A673 (cell line): Measurements from ENCODE around the gene MESP1. TPM values are rescaled to one million over a fixed set of nuclear protein-coding genes. Genes with fewer than 3 reads are reported as not detected.
"Not testable (repeated sequence)": the region's sequence is repeated elsewhere in the genome, so short reads cannot be mapped to it uniquely, and the experiment has no call there.

Source experiments
- BruUV-seq: library from RNA; stranded (reverse); fragments of 400-500 nt; replicated peaks from 2 replicates; lab custom pipeline; 2021; lab: Mats Ljungman, UMichigan
- CTCF ChIA-PET: fragments of 300-600 bp; sonication (Branson Sonifier 250); formaldehyde crosslinking; loops from one replicate; lab custom pipeline; 2022; ENCODE audit warnings: antibody characterized with exemption; lab: Charles Lee
- POLR2A ChIA-PET: fragments of 300-600 bp; sonication (Branson Sonifier 250); formaldehyde crosslinking; loops from one replicate; lab custom pipeline; 2022; ENCODE audit warnings: antibody characterized with exemption; ENCODE audit not compliant: low non-redundant PET; lab: Charles Lee
- DNase-seq: peaks from one replicate; pipeline ENCODE4 v3.0.0-alpha.2; 2015; ENCODE audit warnings: low spot score
- H3K27ac ChIP-seq: fragments of 200-600 bp; sonication (generic); 2 replicates; pipeline ENCODE4 v1.5.1; 2016; ENCODE audit warnings: mixed run types, low read depth, mild to moderate bottlenecking, mixed read lengths, antibody characterized with exemption, low read length; ENCODE audit not compliant: poor library complexity, severe bottlenecking
- H3K27me3 ChIP-seq: fragments of 200-600 bp; sonication (generic); replicated peaks from 2 replicates; pipeline ENCODE4 v1.6.1; 2017; ENCODE audit warnings: mixed run types, low read depth, mild to moderate bottlenecking, mixed read lengths, antibody characterized with exemption, low read length; ENCODE audit not compliant: insufficient read depth, poor library complexity
- H3K36me3 ChIP-seq: fragments of 200-600 bp; sonication (generic); 2 replicates; pipeline ENCODE4 v1.6.1; 2016; ENCODE audit warnings: mixed run types, mild to moderate bottlenecking, mixed read lengths, antibody characterized with exemption, low read length; ENCODE audit not compliant: insufficient read depth, poor library complexity, severe bottlenecking
- H3K4me1 ChIP-seq: fragments of 200-600 bp; sonication (generic); 2 replicates; pipeline ENCODE4 v1.6.1; 2017; ENCODE audit warnings: mixed run types, mild to moderate bottlenecking, mixed read lengths, antibody characterized with exemption, low read length; ENCODE audit not compliant: insufficient read depth, poor library complexity, severe bottlenecking
- H3K4me3 ChIP-seq: fragments of 200-600 bp; sonication (generic); 2 replicates; pipeline ENCODE4 v1.5.1; 2016; ENCODE audit warnings: low read depth, mixed run types, mild to moderate bottlenecking, mixed read lengths, low read length; ENCODE audit not compliant: poor library complexity, severe bottlenecking
- H3K9me3 ChIP-seq: fragments of 200-600 bp; sonication (generic); 2 replicates; pipeline ENCODE4 v1.6.1; 2016; ENCODE audit warnings: mixed run types, low read depth, mild to moderate bottlenecking, mixed read lengths, antibody characterized with exemption, low read length; ENCODE audit not compliant: poor library complexity, severe bottlenecking
- CTCF ChIP-seq: fragments of 300-800, 200-600 bp; sonication (generic); conservative IDR thresholded peaks from 2 replicates; pipeline ENCODE4 v1.5.1; 2017; ENCODE audit warnings: low read depth, mild to moderate bottlenecking, antibody characterized with exemption, low read length, moderate library complexity, mixed read lengths
- EZH2 ChIP-seq: fragments of 200-600 bp; sonication (generic); IDR thresholded peaks from 2 replicates; pipeline ENCODE4 v1.6.1; 2017; ENCODE audit warnings: borderline replicate concordance, low read depth, mild to moderate bottlenecking, mixed read lengths, antibody characterized with exemption, low read length; ENCODE audit not compliant: poor library complexity, severe bottlenecking
- intact Hi-C: fragments of 100-400 bp; cut with micrococcal nuclease; formaldehyde crosslinking; loops from one replicate; pipeline ENCODE4 v1.10.0; 2022; ENCODE audit not compliant: unreplicated experiment
- total RNA-seq: library from RNA; stranded (reverse); gene quantifications from 2 replicates; pipeline ENCODE4 v1.2.3, GENCODE V29; 2021

Gene MESP1
- total RNA-seq, 1 experiment from 2014 or later: 6.5 TPM

GRCh38 chr15:89792106-89792805 is 41.2 kb upstream of the MESP1 start:
- Histone ChIP-seq H3K9me3 (no peaks in the 10 kb centered on the region), H3K4me1 (no peaks in the 10 kb centered on the region), H3K27me3 (no peaks in the 10 kb centered on the region), H3K27ac (no peak overlapping the region), H3K4me3 (no peak overlapping the region), H3K36me3 (no peaks in the 10 kb centered on the region)
- ChIA-PET POLR2A (no interaction called here), CTCF (no interaction called here)
- BruUV-seq: no TSS peak
- TF ChIP-seq CTCF (no peak), EZH2 (no peak)
- intact Hi-C loops: no loop called here
- DNase-seq: no peak

- intact Hi-C loops: no loop called here
Observed at GRCh38 chr15:89790661-89791060, 39.6 kb upstream of the MESP1 start.

GRCh38 chr15:89790206-89790605 is 39.2 kb upstream of the MESP1 start:
- DNase-seq: no peak
- Histone ChIP-seq H3K27ac (no peak overlapping the region), H3K27me3 (no peaks in the 10 kb centered on the region), H3K9me3 (no peaks in the 10 kb centered on the region), H3K36me3 (no peaks in the 10 kb centered on the region), H3K4me3 (no peak overlapping the region), H3K4me1 (no peaks in the 10 kb centered on the region)
- no TSS peak for BruUV-seq
- intact Hi-C loops: no loop called here
- ChIA-PET CTCF (no interaction called here), POLR2A (no interaction called here)
- no peak for TF ChIP-seq EZH2
- no peak for TF ChIP-seq CTCF

More at GRCh38 chr15:89790661-89791060, 39.6 kb upstream of the MESP1 start:
- Histone ChIP-seq H3K9me3 (no peaks in the 10 kb centered on the region), H3K36me3 (no peaks in the 10 kb centered on the region), H3K4me1 (no peaks in the 10 kb centered on the region), H3K27ac (no peak overlapping the region), H3K4me3 (no peak overlapping the region), H3K27me3 (no peaks in the 10 kb centered on the region)
- DNase-seq: no peak
- no TSS peak for BruUV-seq
- CTCF ChIA-PET: no interaction called here
- POLR2A ChIA-PET: no interaction called here
- TF ChIP-seq CTCF: no peak
- TF ChIP-seq EZH2: no peak

GRCh38 chr15:89788585-89788984 is 37.5 kb upstream of the MESP1 start:
- H3K27me3 ChIP-seq, H3K4me1 ChIP-seq, H3K9me3 ChIP-seq, BruUV-seq, H3K27ac ChIP-seq, POLR2A ChIA-PET, CTCF ChIA-PET, intact Hi-C loops, H3K4me3 ChIP-seq, DNase-seq, H3K36me3 ChIP-seq: not testable (repeated sequence)
